ENCODE measurements around the gene SPSB1.

DNA sequence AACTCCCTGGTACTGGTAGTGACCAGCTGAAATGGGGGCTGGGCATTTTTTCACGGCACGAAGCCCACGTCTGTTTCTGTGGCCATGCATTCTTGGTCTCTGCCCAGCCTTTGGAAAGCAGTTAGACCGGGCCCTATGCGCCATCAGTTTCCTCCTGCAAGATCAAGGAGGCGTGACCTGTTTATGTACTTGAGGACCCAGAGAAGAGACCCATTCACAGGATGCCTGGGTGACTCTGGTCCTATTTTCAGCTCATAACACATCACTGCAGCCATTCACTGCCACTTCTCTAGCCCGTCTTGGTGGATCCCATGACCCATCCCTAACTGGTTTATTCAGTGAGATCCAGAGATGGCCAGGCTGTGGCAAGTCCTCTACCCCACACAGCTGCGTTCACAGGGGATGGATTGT, 70.4 kb downstream of the SPSB1 start:
- TF ChIP-seq, protein P1, sequence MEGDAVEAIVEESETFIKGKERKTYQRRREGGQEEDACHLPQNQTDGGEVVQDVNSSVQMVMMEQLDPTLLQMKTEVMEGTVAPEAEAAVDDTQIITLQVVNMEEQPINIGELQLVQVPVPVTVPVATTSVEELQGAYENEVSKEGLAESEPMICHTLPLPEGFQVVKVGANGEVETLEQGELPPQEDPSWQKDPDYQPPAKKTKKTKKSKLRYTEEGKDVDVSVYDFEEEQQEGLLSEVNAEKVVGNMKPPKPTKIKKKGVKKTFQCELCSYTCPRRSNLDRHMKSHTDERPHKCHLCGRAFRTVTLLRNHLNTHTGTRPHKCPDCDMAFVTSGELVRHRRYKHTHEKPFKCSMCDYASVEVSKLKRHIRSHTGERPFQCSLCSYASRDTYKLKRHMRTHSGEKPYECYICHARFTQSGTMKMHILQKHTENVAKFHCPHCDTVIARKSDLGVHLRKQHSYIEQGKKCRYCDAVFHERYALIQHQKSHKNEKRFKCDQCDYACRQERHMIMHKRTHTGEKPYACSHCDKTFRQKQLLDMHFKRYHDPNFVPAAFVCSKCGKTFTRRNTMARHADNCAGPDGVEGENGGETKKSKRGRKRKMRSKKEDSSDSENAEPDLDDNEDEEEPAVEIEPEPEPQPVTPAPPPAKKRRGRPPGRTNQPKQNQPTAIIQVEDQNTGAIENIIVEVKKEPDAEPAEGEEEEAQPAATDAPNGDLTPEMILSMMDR (IDR thresholded peaks at IDR 0.05) = no peak
- TF ChIP-seq POLR2A (IDR thresholded peaks at IDR 0.05) = no peak

All from uterus (tissue), 2 donors.